OCI-LY7 (cell line): ENCODE data around the gene SUDS3. TPM values are rescaled to one million over a fixed set of nuclear protein-coding genes. Genes with fewer than 3 reads are reported as not detected.

Experiments used
- BruUV-seq: library from RNA; stranded (reverse); fragments of 400-500 nt; replicated peaks from 2 replicates; lab custom pipeline; 2021; lab: Mats Ljungman, UMichigan
- CTCF ChIA-PET: fragments of 300-600 bp; sonication (Branson Sonifier 250); formaldehyde crosslinking; loops from one replicate; lab custom pipeline; 2022; ENCODE audit warnings: antibody characterized with exemption; ENCODE audit not compliant: unreplicated experiment; lab: Charles Lee
- POLR2A ChIA-PET: fragments of 300-600 bp; sonication (Branson Sonifier 250); formaldehyde crosslinking; loops from one replicate; lab custom pipeline; 2022; ENCODE audit warnings: antibody characterized with exemption; lab: Charles Lee
- DNase-seq: peaks from one replicate; pipeline ENCODE4 v3.0.0-alpha.2; 2015; ENCODE audit warnings: low spot score
- H2AFZ ChIP-seq: fragments of 200-600 bp; sonication (generic), shearing (Covaris generic); 2 replicates; pipeline ENCODE4 v1.6.1; 2014; ENCODE audit warnings: mild to moderate bottlenecking, antibody characterized with exemption, low read length, moderate library complexity
- H3K27ac ChIP-seq: fragments of 200-600 bp; sonication (generic); 2 replicates; pipeline ENCODE4 v1.5.1; 2014; ENCODE audit warnings: mixed run types, low read depth, mild to moderate bottlenecking, moderate library complexity, low read length, inconsistent platforms; ENCODE audit not compliant: poor library complexity, severe bottlenecking
- H3K36me3 ChIP-seq: fragments of 200-600 bp; sonication (generic); 2 replicates; pipeline ENCODE4 v1.6.1; 2014; ENCODE audit warnings: mild to moderate bottlenecking, antibody characterized with exemption, low read length, moderate library complexity, mixed read lengths; ENCODE audit not compliant: insufficient read depth
- H3K4me1 ChIP-seq: fragments of 200-600 bp; sonication (generic); 2 replicates; pipeline ENCODE4 v1.5.1; 2014; ENCODE audit warnings: mild to moderate bottlenecking, low read length; ENCODE audit not compliant: insufficient read depth, poor library complexity, severe bottlenecking
- H3K4me2 ChIP-seq: fragments of 200-600 bp; sonication (generic); 2 replicates; pipeline ENCODE4 v1.6.1; 2014; ENCODE audit warnings: mild to moderate bottlenecking, low read length
- H3K4me3 ChIP-seq: fragments of 200-600 bp; sonication (generic); 2 replicates; pipeline ENCODE4 v1.5.1; 2014; ENCODE audit warnings: mild to moderate bottlenecking, low read depth, low read length; ENCODE audit not compliant: poor library complexity, severe bottlenecking
- H3K79me2 ChIP-seq: fragments of 200-600 bp; sonication (generic); 2 replicates; pipeline ENCODE4 v1.6.1; 2016; ENCODE audit warnings: low read depth, mild to moderate bottlenecking, low read length, moderate library complexity, mixed read lengths; ENCODE audit not compliant: insufficient read depth
- H3K9me2 ChIP-seq: fragments of 200-600 bp; sonication (generic); 2 replicates; pipeline ENCODE4 v1.6.1; 2016; ENCODE audit warnings: mild to moderate bottlenecking, low read length, mixed read lengths; ENCODE audit not compliant: insufficient read depth
- H3K9me3 ChIP-seq: fragments of 200-600 bp; sonication (generic); 2 replicates; pipeline ENCODE4 v1.6.1; 2014; ENCODE audit warnings: mild to moderate bottlenecking, mixed run types, low read length, mixed read lengths
- H4K20me1 ChIP-seq: fragments of 200-600 bp; sonication (generic); 2 replicates; pipeline ENCODE4 v1.6.1; 2014; ENCODE audit warnings: mild to moderate bottlenecking, antibody characterized with exemption, low read length, moderate library complexity, mixed read lengths; ENCODE audit not compliant: insufficient read depth
- CTCF ChIP-seq: fragments of 200-600 bp; sonication (generic); conservative IDR thresholded peaks from 2 replicates; pipeline ENCODE4 v1.5.1; 2014; ENCODE audit warnings: mild to moderate bottlenecking, antibody characterized with exemption, low read length, moderate library complexity, mixed read lengths
- EZH2phosphoT487 ChIP-seq: fragments of 200-600 bp; sonication (generic); IDR thresholded peaks from 2 replicates; pipeline ENCODE4 v1.6.1; 2018; ENCODE audit warnings: low read depth, borderline replicate concordance, mild to moderate bottlenecking, mixed run types, antibody characterized with exemption, low read length, moderate library complexity, mixed read lengths
- intact Hi-C: fragments of 100-400 bp; cut with micrococcal nuclease; formaldehyde crosslinking; loops from one replicate; pipeline ENCODE4 v1.10.0; 2022; ENCODE audit not compliant: unreplicated experiment
- total RNA-seq, 2 experiments: library from RNA; depleted of rRNA in 1 of 2; stranded (reverse); fragments of >200 nt in 1 of 2; shearing (Covaris generic) in 1 of 2; gene quantifications; 2 replicates each; pipeline ENCODE4 v1.2.3, GENCODE V29; 2014 to 2022

The SUDS3 gene
- total RNA-seq, 2 experiments from 2014 or later: 34.4 to 39.1 TPM

DNA sequence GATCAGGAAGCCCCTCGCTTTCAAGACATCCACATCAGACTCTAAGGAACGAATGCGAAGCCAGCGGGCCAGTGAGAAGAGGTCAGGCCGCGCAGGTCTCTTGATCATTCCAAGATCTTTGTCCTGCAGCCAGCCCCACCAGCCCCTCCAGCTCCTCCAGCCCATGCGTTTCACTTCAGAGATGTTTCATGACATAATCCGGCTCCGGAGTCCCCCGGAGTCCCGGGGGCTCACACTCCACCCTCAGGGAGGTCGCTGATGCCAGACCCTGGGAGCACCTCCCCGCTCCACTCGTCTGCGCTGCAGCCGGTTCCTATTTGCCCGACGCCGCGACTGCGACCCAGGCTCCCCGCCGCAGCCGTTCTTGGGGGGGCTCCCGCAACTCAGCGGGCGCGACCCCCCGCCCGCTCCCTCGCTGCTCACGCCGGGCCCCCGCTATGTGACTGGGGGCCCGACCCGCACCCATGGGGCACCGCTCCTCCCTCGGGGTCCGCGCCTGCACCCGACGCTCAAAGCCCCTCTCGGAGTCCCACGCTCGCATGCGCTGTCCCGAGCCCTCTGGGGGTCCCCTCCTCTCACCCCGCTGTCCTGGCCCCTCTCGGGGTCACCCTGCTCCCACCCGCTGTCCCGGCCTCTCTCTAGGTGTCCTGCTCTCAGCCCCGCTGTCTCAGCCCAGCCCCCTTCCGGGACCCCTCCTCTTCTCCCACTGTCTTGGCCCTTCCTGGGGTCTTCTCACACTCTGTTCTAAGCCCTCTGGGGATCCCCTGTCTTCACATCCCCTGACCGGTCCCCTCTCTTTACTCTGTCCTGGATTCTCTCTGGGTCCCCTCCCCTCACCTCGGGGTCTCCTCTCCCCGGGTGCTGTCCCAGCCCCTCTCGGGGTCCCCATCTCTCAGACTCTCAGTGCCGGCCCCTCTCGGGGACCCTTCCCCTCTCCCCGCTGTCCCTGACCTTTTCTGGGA is 4.8 kb upstream of the SUDS3 start:
- no peak overlapping the region for H3K27ac ChIP-seq
- no peaks in the 10 kb centered on the region for H4K20me1 ChIP-seq
- H3K9me3 ChIP-seq: no peaks in the 10 kb centered on the region
- ChIA-PET POLR2A (interaction anchor here (1.0 to 1.2 kb wide), 2 partner anchors 13 to 92 kb away, joined by 5 to 8 read pairs; no protein-coding TSS in a partner anchor), CTCF (no interaction called here)
- TF ChIP-seq EZH2phosphoT487 (no peak), CTCF (no peak)
- no peak for DNase-seq
- no peaks in the 10 kb centered on the region for H3K9me2 ChIP-seq
- peak overlapping the region; percentile 97 for H3K4me3 ChIP-seq
- H3K79me2 ChIP-seq: no peaks in the 10 kb centered on the region; the same call in 1 of the 2 replicates
- H2AFZ ChIP-seq: no peak overlapping the region
- intact Hi-C loops: loop anchor here (5.0 kb wide), 2 partner anchors 134 to 234 kb away; partner anchors contain the start of gene PEBP1
- H3K36me3 ChIP-seq: no peaks in the 10 kb centered on the region
- BruUV-seq: no TSS peak
- H3K4me1 ChIP-seq: peaks cover 27% of the 10 kb centered on the region
- H3K4me2 ChIP-seq: peak overlapping the region; percentile 100

GRCh38 chr12:118372541-118373495 is 3.5 kb upstream of the SUDS3 start, which contains the start of gene TAOK3:
Gene TAOK3, minus strand, starts transcription at chr12:118372907. Its CDS starts 117,340 bp downstream, at chr12:118255567.
- no peaks in the 10 kb centered on the region for H3K36me3 ChIP-seq
- H3K27ac ChIP-seq: no peak within 1 kb of the TSS
- no TSS peak for BruUV-seq
- DNase-seq: peak; percentile 98
- peak within 1 kb of the TSS; percentile 97 for H3K4me3 ChIP-seq
- H3K9me2 ChIP-seq: no peaks in the 10 kb centered on the region
- intact Hi-C loops: loop anchor here (5.0 kb wide), 2 partner anchors 136 to 236 kb away; partner anchors contain the start of gene PEBP1
- no peaks in the 10 kb centered on the region for H4K20me1 ChIP-seq
- peak within 1 kb of the TSS; percentile 75 for H2AFZ ChIP-seq
- POLR2A ChIA-PET: interaction anchor here (0.7 to 1.8 kb wide), 7 partner anchors 10 to 190 kb away, joined by 3 to 12 read pairs (median 5); no protein-coding TSS in a partner anchor
- peaks cover 12% of the 10 kb centered on the region for H3K79me2 ChIP-seq
- no peaks in the 10 kb centered on the region for H3K9me3 ChIP-seq
- TF ChIP-seq EZH2phosphoT487 (no peak), CTCF (no peak)
- peaks cover 27% of the 10 kb centered on the region for H3K4me1 ChIP-seq
- CTCF ChIA-PET: interaction anchor here (0.6 to 1.2 kb wide), 3 partner anchors 191 to 450 kb away, joined by 3 to 10 read pairs (median 8); no protein-coding TSS in a partner anchor
- peak within 1 kb of the TSS; percentile 100 for H3K4me2 ChIP-seq
